ENCODE results near the gene LMBR1.
"Not testable (repeated sequence)": the region's sequence is repeated elsewhere in the genome, so short reads cannot be mapped to it uniquely, and the experiment has no call there.

The LMBR1 gene

DNA sequence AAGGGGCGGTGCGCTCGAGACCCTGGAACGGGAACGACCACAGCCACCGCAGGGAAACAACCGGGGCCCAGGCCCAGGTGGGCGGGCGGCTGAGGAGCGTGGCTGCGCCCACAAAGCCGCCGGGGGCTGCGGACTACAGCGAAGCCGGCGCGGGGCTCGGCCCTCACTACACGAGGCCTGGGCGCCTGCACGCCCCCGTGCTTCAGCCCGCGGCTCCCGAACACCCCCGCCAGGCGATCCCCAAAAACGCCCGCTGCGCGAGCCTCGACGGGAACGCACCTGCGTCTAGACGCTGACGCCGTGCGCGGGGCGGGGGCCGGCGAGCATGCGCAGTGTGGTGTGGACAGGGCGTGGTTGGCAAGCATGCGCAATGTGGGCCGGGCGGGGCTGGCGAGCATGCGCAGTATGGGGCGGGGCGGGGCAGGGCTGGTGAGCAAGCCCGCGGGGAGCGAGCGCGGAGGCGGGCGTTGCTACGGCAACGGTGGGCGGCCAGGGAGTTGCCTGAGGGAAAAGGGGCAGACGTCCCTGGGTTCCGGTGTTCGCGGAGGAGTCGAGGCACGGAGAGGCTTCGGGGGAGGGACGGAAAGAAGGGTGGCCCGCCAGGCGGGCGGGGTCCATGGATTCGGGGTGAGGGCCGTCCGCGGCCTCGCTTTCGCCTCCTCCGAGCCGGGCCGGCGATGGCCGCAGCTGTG lies 252.6 kb downstream of the LMBR1 start, which contains the start of gene RNF32:
Gene RNF32 (plus strand): TSS at position 518 of the 692 bp plus-strand sequence. CDS start 3,104 bp downstream, outside the sequence.
- Histone ChIP-seq H3K36me3 (ENCODE audit: control insufficient read depth in 1 of 2, insufficient read depth in 2 of 2, low read length in 2 of 2) (no peaks in the 10 kb centered on the region), H3K4me1 (ENCODE audit: control insufficient read depth in 1 of 2, insufficient read depth in 2 of 2, low read length in 2 of 2) (peaks cover 8 to 10% of the 10 kb centered on the region in 2 donors), H3K27ac (ENCODE audit: low read depth, low read length) (peak within 1 kb of the TSS; percentile 59), H3K4me3 (ENCODE audit: low read depth in 1 of 2, low read length in 2 of 2) (peak within 1 kb of the TSS; percentile 82 to 91), H3K9me3 (ENCODE audit: control insufficient read depth in 1 of 2, low read length in 2 of 2) (no peaks in the 10 kb centered on the region), H3K27me3 (ENCODE audit: control insufficient read depth in 1 of 2, insufficient read depth in 2 of 2, low read length in 2 of 2) (no peaks in the 10 kb centered on the region), H3K9ac (ENCODE audit: low read depth in 1 of 2, low read length in 2 of 2) (peak within 1 kb of the TSS; percentile 78 to 85)

GRCh38 chr7:156639426-156640256 lies 253.3 kb downstream of the LMBR1 start:
- Histone ChIP-seq H3K4me3 (ENCODE audit: low read depth in 1 of 2, low read length in 2 of 2) (peak overlapping the region; percentile 82 to 91), H3K9ac (ENCODE audit: low read depth in 1 of 2, low read length in 2 of 2) (peak overlapping the region in 1 of 2 donors; percentile 37), H3K9me3 (ENCODE audit: control insufficient read depth in 1 of 2, low read length in 2 of 2) (no peaks in the 10 kb centered on the region), H3K27ac (ENCODE audit: low read depth, low read length) (no peak overlapping the region), H3K4me1 (ENCODE audit: control insufficient read depth in 1 of 2, insufficient read depth in 2 of 2, low read length in 2 of 2) (peaks cover 8 to 10% of the 10 kb centered on the region in 2 donors), H3K27me3 (ENCODE audit: control insufficient read depth in 1 of 2, insufficient read depth in 2 of 2, low read length in 2 of 2) (no peaks in the 10 kb centered on the region), H3K36me3 (ENCODE audit: control insufficient read depth in 1 of 2, insufficient read depth in 2 of 2, low read length in 2 of 2) (no peaks in the 10 kb centered on the region)

- no peak overlapping the region for H3K27ac ChIP-seq (ENCODE audit: low read depth, low read length)
- no peaks in the 10 kb centered on the region for H3K9me3 ChIP-seq (ENCODE audit: control insufficient read depth in 1 of 2, low read length in 2 of 2)
- no peak overlapping the region for H3K9ac ChIP-seq (ENCODE audit: low read depth in 1 of 2, low read length in 2 of 2)
- H3K4me3 ChIP-seq (ENCODE audit: low read depth in 1 of 2, low read length in 2 of 2) = no peak overlapping the region
- H3K36me3 ChIP-seq (ENCODE audit: control insufficient read depth in 1 of 2, insufficient read depth in 2 of 2, low read length in 2 of 2) = no peaks in the 10 kb centered on the region
- H3K4me1 ChIP-seq (ENCODE audit: control insufficient read depth in 1 of 2, insufficient read depth in 2 of 2, low read length in 2 of 2) = peaks cover 8 to 10% of the 10 kb centered on the region in 2 donors
- no peaks in the 10 kb centered on the region for H3K27me3 ChIP-seq (ENCODE audit: control insufficient read depth in 1 of 2, insufficient read depth in 2 of 2, low read length in 2 of 2)
Observed at GRCh38 chr7:156638443-156639077, 254.4 kb downstream of the LMBR1 start.

DNA sequence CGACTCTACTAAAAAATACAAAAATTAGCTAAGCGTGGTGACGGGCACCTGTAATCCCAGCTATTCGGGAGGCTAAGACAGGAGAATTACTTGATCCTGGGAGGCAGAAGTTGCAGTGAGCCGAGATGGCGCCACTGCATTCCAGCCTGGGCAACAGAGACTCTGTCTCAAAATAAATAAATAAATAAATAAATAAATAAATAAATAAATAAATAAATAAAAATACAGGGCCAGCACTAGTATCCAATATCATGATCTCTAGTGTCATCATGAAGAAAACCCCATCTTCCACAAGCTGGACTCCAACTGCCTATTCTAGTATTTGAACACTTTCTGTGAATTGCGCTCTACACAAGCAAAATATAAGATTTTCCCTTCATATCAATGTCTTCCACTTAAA lies 255.9 kb downstream of the LMBR1 start:
- not testable (repeated sequence) for H3K36me3 ChIP-seq (ENCODE audit: control insufficient read depth in 1 of 2, insufficient read depth in 2 of 2, low read length in 2 of 2); H3K27me3 ChIP-seq (ENCODE audit: control insufficient read depth in 1 of 2, insufficient read depth in 2 of 2, low read length in 2 of 2); H3K4me1 ChIP-seq (ENCODE audit: control insufficient read depth in 1 of 2, insufficient read depth in 2 of 2, low read length in 2 of 2); H3K4me3 ChIP-seq (ENCODE audit: low read depth in 1 of 2, low read length in 2 of 2); H3K9me3 ChIP-seq (ENCODE audit: control insufficient read depth in 1 of 2, low read length in 2 of 2); H3K27ac ChIP-seq (ENCODE audit: low read depth, low read length); H3K9ac ChIP-seq (ENCODE audit: low read depth in 1 of 2, low read length in 2 of 2)

- Histone ChIP-seq H3K9me3 (ENCODE audit: control insufficient read depth in 1 of 2, low read length in 2 of 2) (no peaks in the 10 kb centered on the region), H3K36me3 (ENCODE audit: control insufficient read depth in 1 of 2, insufficient read depth in 2 of 2, low read length in 2 of 2) (no peaks in the 10 kb centered on the region), H3K4me1 (ENCODE audit: control insufficient read depth in 1 of 2, insufficient read depth in 2 of 2, low read length in 2 of 2) (peaks cover 8 to 10% of the 10 kb centered on the region in 2 donors), H3K9ac (ENCODE audit: low read depth in 1 of 2, low read length in 2 of 2) (no peak overlapping the region), H3K4me3 (ENCODE audit: low read depth in 1 of 2, low read length in 2 of 2) (no peak overlapping the region), H3K27ac (ENCODE audit: low read depth, low read length) (no peak overlapping the region), H3K27me3 (ENCODE audit: control insufficient read depth in 1 of 2, insufficient read depth in 2 of 2, low read length in 2 of 2) (no peaks in the 10 kb centered on the region)
Observed at GRCh38 chr7:156635529-156636385, 257.2 kb downstream of the LMBR1 start.

DNA sequence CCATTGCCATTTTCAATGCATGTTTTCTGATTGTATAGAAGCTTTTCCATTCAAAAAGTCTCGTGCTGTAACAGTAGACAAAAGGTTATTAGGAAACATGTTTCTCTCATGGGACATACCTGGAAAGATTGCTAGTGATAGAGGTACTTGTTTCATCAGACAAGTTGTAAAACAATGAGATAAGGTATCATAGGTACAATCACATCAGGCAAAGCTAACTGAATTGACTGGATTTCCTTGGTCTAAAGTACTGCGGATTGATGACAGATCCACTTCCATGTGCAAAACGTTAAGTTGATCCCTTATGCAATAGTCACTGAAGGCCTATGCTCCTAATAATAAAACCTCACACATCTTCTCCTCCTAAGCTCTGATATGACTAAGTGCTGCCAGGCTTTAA lies 258.9 kb downstream of the LMBR1 start:
- H3K9me3 ChIP-seq (ENCODE audit: control insufficient read depth in 1 of 2, low read length in 2 of 2) = peaks cover 11% of the 10 kb centered on the region in 2 donors
- no peak overlapping the region for H3K4me3 ChIP-seq (ENCODE audit: low read depth in 1 of 2, low read length in 2 of 2)
- H3K9ac ChIP-seq (ENCODE audit: low read depth in 1 of 2, low read length in 2 of 2) = no peak overlapping the region
- peaks cover 0 to 3% of the 10 kb centered on the region in 2 donors for H3K36me3 ChIP-seq (ENCODE audit: control insufficient read depth in 1 of 2, insufficient read depth in 2 of 2, low read length in 2 of 2)
- H3K27me3 ChIP-seq (ENCODE audit: control insufficient read depth in 1 of 2, insufficient read depth in 2 of 2, low read length in 2 of 2) = no peaks in the 10 kb centered on the region
- H3K4me1 ChIP-seq (ENCODE audit: control insufficient read depth in 1 of 2, insufficient read depth in 2 of 2, low read length in 2 of 2) = peaks cover 0 to 5% of the 10 kb centered on the region in 2 donors
- H3K27ac ChIP-seq (ENCODE audit: low read depth, low read length) = no peak overlapping the region

- Histone ChIP-seq H3K9ac (ENCODE audit: low read depth in 1 of 2, low read length in 2 of 2) (no peak overlapping the region), H3K27me3 (ENCODE audit: control insufficient read depth in 1 of 2, insufficient read depth in 2 of 2, low read length in 2 of 2) (no peaks in the 10 kb centered on the region), H3K4me3 (ENCODE audit: low read depth in 1 of 2, low read length in 2 of 2) (no peak overlapping the region), H3K27ac (ENCODE audit: low read depth, low read length) (no peak overlapping the region), H3K4me1 (ENCODE audit: control insufficient read depth in 1 of 2, insufficient read depth in 2 of 2, low read length in 2 of 2) (no peaks in the 10 kb centered on the region), H3K9me3 (ENCODE audit: control insufficient read depth in 1 of 2, low read length in 2 of 2) (peaks cover 13 to 18% of the 10 kb centered on the region in 2 donors), H3K36me3 (ENCODE audit: control insufficient read depth in 1 of 2, insufficient read depth in 2 of 2, low read length in 2 of 2) (peaks cover 0 to 3% of the 10 kb centered on the region in 2 donors)
Observed at GRCh38 chr7:156629873-156630272, 263.1 kb downstream of the LMBR1 start.

DNA sequence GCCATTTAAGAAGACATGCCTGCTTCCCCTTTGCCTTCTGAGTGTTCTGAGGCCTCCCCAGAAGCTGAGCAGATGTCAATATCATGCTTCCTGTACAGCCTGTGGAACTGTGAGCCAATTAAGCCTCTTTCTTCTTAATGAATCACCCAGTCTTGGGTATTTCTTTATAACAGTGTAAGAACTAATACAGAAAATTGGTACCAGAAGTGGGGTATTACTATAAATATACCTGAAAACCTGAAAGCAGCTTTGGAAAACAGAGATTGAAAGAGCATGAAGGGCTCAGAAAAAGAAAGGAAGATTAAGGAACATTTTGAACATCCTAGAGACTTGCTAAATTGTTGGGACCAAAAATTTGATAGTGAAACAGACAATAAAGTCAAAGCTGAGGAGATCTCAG lies 264.4 kb downstream of the LMBR1 start:
- Histone ChIP-seq H3K27me3 (ENCODE audit: control insufficient read depth in 1 of 2, insufficient read depth in 2 of 2, low read length in 2 of 2) (no peaks in the 10 kb centered on the region), H3K4me3 (ENCODE audit: low read depth in 1 of 2, low read length in 2 of 2) (no peak overlapping the region), H3K9ac (ENCODE audit: low read depth in 1 of 2, low read length in 2 of 2) (no peak overlapping the region), H3K36me3 (ENCODE audit: control insufficient read depth in 1 of 2, insufficient read depth in 2 of 2, low read length in 2 of 2) (peaks cover 0 to 3% of the 10 kb centered on the region in 2 donors), H3K4me1 (ENCODE audit: control insufficient read depth in 1 of 2, insufficient read depth in 2 of 2, low read length in 2 of 2) (no peaks in the 10 kb centered on the region), H3K27ac (ENCODE audit: low read depth, low read length) (no peak overlapping the region), H3K9me3 (ENCODE audit: control insufficient read depth in 1 of 2, low read length in 2 of 2) (peaks cover 13 to 18% of the 10 kb centered on the region in 2 donors)
